Left lobe of liver (tissue), 2 donors: ENCODE results near the gene OSCP1. TPM values are rescaled to one million over a fixed set of nuclear protein-coding genes. Genes with fewer than 3 reads are reported as not detected.

Experiments
- ATAC-seq: fragments of 200-7000 bp; cut with Tn5 transposase; one replicate; pipeline ENCODE4 v1.9.1; 2020; ENCODE audit warnings: mild to moderate bottlenecking, moderate library complexity
- DNase-seq: peaks from one replicate; pipeline ENCODE4 v3.0.0-alpha.2; 2020; ENCODE audit warnings: low spot score
- total RNA-seq: library from RNA; stranded (reverse); gene quantifications from one replicate; pipeline ENCODE4 v1.2.1, GENCODE V29; 2021
- donor health status: DM: no; HTN: no; CAD: no; lungs with moderate emphysema.
- donor health status: DM: no; HTN: yes; CAD: no.

OSCP1 gene
- total RNA-seq, 1 donor from 2014 or later, result 1.2 TPM

DNA sequence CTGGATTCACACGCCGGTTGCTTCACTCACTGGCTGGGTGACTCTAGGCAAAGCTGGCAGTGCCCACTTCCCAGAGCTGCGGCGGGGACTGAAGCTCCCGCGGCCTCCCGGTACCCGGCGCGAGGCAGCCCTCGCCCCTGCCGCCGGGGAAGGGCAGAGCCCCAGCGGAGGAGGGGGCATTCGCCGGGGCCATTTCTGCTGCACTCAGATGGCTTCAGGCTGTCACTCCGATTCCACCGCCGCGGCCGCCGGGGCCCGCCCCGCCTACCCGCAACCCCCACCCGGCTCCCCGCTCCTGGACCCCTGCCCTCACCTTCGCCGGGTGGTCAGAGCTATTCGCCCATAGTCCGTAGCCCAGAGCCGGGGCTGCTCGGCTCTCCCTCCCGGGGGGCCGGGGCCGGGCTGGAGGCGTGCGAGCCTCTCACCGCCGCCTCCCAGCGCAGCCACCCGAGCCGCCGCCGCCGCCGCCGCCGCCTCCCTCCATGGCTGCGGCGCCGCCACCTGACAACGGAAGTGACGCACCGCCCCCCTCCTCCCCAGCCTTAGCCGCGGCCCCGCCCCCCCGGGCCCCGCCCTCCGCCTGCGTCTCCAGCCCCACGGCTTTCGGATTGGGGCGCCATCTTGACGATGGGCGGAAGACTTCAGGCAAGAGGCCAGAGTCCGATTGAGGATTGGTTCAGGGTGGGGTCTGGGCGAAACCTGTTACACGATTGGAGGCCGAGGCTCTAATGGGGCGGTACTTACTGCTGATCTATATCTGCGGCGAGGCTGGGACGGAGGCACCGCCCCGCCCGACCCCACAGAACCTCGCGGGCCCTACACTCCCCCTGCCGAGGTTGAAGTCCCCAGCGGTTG, 64.6 kb downstream of the OSCP1 start, which contains the start of gene STK40:
TSS of gene STK40 (minus strand) at position 515 of the 855 bp plus-strand sequence. CDS start 24,592 bp downstream, outside the sequence.
- ATAC-seq (peak; percentile 84), DNase-seq (peak; percentile 99)

DNA sequence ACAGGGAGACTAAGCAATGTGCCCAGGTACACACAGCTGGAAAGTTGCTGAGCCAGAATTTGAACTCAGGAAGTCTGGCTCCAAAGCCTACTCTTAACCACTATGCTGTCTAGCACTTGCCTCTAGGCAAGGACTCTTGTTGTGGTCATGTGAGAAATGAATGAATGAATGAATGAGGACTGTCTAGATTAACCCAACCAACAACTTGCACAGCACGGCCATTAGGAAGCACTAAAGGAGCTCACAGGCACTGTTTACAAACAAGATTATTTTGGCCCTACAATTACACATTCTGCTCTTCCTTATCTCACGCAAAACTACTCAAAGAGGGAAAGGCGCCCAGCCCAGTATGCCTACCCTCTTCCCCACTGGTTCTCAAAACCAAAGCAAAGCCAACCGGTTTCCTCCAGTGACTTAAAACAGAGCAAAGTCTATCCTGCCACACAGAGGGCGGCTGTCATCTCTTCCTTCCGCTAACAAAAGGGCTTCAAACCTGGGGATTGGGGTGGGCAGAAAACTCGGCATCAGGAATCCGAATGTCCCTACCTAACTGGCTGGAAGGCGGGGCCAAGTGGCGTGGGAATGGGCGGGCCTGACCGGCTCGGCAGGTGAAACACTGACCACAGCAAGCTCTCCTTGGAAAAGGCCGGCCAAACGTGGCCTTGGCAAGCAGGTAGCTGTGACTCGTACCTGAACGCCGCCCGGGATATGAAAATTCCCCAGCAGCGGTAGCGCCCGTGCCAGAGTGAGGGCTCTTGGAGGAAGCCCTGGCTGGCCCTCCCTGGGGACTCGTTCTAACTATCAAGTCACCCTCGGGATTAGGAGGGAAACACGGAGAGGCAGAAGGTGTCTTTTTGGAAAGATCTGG, 65.5 kb downstream of the OSCP1 start:
- peak; percentile 57 for ATAC-seq

DNA sequence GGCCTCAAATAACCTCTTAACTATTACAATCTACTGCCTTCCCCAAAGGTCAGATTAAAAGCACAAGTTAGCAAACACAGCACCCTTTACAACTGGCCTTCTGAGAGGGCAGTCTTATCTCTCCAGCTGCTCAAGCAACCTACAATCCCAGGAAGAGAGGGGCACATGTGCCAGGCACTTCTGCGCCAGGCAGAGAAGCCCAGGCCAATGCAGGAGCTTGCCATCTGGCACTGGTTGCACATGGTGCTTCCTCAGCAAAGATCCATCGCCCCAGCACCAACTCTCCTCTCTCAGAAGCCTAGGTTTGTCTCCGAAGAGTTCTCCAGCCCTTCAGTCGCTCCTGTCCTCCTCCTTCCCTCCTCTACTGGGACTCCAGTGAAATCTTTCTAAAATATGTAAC, 67.0 kb downstream of the OSCP1 start:
- ATAC-seq, result no peak
- DNase-seq, result no peak

More for the DNA sequence above, 65.5 kb downstream of the OSCP1 start:
- peak; percentile 89 for DNase-seq

DNA sequence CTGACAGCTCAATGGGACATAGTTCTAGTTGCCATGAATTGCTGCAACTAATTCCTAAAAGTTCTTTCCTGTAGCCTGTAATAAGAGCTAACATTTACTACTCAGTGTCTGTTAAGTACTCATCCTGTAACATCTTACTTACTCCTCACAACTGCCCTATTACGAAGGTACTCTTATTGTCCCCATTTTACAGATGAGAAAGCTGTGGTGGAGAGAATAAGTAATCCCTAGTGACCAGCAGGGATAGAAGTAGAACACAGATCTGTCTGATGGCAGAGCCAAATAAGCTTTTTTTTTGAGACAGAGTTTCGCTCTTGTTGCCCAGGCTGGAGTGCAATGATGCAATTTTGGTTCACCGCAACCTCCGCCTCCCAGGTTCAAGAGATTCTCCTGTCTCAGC, 67.6 kb downstream of the OSCP1 start:
- DNase-seq (no peak), ATAC-seq (no peak)

DNA sequence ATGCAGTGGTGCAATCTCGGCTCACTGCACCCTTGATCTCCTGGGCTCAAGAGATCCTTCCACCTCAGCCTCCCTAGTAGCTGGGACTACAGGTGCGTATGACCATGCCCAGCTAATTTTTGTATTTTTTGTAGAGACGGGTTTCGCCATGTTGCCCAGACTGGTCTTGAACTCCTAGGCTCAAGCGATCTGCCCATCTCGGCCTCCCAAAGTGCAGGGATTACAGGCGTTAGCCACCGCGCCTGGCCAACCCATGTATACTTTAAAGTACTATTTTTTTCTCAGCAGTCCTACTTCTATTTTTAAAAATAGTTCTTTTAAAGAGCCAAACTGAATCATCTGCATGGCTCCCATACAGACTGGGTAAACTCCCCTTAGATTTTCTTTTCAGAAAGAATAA, 68.0 kb downstream of the OSCP1 start:
- ATAC-seq, result no peak
- DNase-seq, result no peak

DNA sequence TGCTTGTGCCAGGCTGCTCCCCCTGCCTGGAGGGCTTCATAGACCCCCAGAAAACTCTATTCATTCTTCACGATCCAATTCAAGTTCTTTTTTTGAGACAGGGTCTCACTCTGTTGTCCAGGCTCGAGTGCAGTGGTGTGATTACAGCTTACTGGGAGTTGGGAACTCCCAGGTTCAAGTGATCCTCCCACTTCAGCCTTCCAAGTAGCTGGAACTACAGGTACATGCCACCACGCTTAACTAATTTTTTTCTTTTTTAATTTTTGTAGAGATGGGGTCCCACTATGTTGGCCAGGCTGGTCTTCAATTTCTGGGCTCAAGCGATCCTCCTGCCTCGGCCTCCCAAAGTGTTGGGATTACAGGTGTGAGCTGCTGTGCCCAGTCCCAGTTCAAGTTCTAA, 68.8 kb downstream of the OSCP1 start:
- DNase-seq (no peak), ATAC-seq (no peak)

DNA sequence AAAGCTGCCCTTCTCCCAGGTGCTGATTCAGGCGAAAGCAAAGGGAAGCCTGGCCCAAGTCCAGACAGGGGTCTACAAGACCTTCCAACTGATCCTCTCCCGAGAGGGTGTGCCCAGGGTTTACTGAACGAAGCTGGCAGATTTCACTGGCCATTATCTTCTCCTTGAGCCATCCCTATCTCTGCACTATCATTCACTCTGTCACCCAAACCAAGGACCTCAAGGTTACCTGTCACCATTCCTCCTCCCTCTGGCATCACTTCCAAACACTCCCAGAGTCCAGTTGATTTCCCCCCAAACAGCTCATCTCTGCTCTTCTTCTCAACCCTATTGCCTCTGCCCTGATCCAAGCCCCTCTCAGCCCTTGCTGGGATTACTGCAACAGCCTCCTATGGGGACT, 69.5 kb downstream of the OSCP1 start:
- ATAC-seq (no peak), DNase-seq (no peak)

DNA sequence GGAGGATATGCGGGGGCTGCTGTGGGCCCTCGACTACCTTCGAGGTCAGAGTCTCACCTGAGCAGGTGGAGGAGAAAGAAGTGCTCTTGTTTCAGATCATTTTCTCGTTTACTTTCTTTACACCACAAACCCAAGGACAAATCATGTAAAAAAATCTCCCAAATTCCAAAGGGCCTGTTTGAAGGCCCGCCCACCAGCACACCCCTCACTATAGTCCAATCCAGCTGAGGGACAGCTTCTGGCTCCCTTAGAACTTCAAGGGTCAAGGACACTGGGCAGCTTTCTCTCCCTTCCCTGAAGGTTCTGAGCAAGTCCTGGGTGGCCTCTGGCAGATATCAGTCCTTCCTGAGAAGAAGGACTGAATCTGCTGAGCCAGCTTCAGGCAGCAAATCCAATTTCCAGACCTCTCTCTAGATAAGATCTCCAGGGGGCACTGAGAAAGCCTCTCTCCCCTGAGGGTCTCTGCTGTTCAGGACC, 70.1 kb downstream of the OSCP1 start:
- DNase-seq, result peak; percentile 70
- peak; percentile 70 for ATAC-seq

DNA sequence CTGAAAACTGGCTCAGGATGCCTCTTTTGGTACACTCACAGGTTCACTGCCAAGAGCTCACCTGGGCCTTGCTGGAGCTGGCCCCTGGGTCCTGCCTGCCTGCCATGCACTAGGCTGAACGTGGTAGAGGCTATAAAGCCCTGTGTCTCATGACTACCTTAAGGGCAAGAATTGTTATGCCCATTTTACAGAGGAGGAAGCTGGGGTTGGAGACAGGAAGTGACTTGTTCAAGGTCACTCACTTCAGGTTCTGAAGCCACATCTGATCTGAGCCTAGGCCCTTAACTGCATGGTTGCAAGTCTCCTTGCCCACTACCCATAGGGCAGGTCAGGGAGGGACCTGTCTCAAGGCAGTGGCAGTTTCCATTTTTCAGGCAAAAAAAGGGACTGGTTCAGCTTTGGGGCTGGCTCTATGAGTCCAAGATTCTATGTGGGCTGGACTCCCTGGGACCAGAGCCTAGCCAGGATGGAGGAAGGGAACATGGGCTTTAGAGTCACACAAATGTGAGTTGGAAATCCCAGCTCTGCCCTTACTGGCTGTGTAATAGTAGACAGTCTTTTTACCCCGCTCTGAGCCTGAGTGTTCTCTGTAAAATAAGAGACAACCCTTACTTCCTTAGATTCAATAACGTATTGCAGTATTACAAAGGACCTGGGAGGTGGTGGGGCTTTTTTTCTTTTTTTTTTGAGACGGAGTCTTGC, 72.3 kb downstream of the OSCP1 start:
- ATAC-seq, result no peak
- no peak for DNase-seq

DNA sequence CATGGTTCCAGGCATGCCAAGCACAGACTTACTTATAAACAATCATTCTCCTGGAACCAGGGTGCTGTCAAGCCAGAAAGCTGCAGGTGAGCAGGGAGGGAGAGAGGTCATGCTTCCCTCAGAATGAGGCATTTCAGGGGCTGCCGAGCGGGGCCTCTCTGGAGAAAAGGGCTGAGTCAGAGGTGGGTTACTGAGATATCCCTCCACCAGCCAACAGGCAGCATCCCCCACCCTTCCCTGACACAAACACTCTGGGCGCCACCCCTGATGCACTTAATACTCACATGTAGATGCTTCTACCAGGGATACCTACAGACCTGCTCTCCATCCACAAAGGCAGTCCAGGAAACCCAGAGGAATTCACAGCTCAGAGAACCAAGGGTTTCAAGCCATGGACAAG, 77.6 kb downstream of the OSCP1 start:
- DNase-seq (no peak), ATAC-seq (no peak)

DNA sequence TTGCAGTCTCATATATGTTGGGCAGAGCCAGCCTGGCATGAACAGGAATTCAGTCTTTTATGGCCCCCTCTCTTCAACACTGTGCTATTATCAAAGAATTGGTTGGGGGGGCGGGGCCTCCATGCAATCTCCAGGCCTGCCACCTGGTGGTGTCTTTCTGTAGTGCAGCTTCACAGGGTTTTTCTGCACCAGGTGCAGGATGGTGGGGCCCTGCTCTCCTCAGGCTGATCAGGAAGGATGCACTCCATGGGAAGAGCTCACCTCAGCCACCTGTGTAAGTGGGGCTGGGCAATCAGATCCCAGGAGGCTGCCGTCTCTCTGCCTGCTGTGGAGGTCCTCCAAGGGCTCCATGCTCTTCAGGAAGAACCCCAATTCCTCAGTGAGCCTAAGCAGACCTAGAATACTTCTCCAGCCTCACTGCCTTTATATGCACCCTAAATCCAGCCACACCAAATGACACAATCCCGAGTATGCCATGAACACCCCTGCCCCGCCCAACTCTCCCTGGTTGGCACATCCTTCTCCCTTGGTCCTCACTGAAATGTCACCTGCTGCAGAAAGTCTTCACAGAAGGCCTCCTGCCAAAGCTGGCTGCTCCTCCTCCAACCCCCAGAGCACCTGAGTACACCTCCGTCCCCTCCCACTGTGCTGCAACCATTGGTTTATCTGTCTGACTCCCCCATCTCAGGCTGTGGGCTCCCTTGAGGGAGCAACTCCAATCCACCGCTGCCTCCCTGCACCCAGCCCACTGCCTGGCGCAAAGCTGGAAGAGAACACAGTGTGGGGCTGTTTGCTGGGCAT, 81.0 kb downstream of the OSCP1 start:
- ATAC-seq, result peak; percentile 87
- peak; percentile 74 for DNase-seq

Other genes with a start within 250 kb of the OSCP1 start
- gene THRAP3, start 226.0 kb downstream of the OSCP1 start, total RNA-seq, result 34.8 TPM
- gene SH3D21, start 144.1 kb downstream of the OSCP1 start, total RNA-seq, result 1.5 TPM
- gene EVA1B, start 126.8 kb downstream of the OSCP1 start, total RNA-seq, result 4.8 TPM
- 31.6 TPM for gene STK40, start 64.5 kb downstream of the OSCP1 start, total RNA-seq
- gene LSM10, start 52.5 kb downstream of the OSCP1 start, total RNA-seq, result 20.9 TPM
- 50.0 TPM for gene MRPS15, start 13.9 kb upstream of the OSCP1 start, total RNA-seq
- 4.3 TPM for gene CSF3R, start 32.5 kb upstream of the OSCP1 start, total RNA-seq